CD14-positive monocyte (primary cell): ENCODE data around the gene TBC1D20. TPM values are rescaled to one million over a fixed set of nuclear protein-coding genes. Genes with fewer than 3 reads are reported as not detected.

Source experiments
- DNase-seq, 3 donors: peaks; one replicate each; pipeline ENCODE4 v3.0.0-alpha.2; 2011 to 2022
- H2AFZ ChIP-seq: 2 replicates; pipeline ENCODE4 v1.6.0; 2012; ENCODE audit warnings: mild to moderate bottlenecking, low read depth, low read length, inconsistent platforms; ENCODE audit not compliant: insufficient read depth, poor library complexity, severe bottlenecking
- H3K27ac ChIP-seq, 2 donors: 1 replicate in 1 of 2; 2 replicates in 1 of 2; pipeline ENCODE4 v1.5.1; 2012 to 2013; ENCODE audit warnings: low read length in 2 of 2, control low read depth in 1 of 2, inconsistent platforms in 1 of 2, low read depth in 1 of 2, mild to moderate bottlenecking in 1 of 2
- H3K27me3 ChIP-seq, 2 donors: one replicate each; pipeline versions ENCODE4 v1.6.0 to v1.6.1; 2011 to 2013; ENCODE audit warnings: low read length in 2 of 2; ENCODE audit not compliant: control insufficient read depth in 2 of 2, insufficient read depth in 2 of 2
- H3K36me3 ChIP-seq, 2 donors: replicated peaks in 1 of 2; 1 replicate in 1 of 2; 2 replicates in 1 of 2; pipeline versions ENCODE4 v1.5.1 to v1.6.1; 2012 to 2013; ENCODE audit warnings: low read length in 2 of 2, control low read depth in 1 of 2, inconsistent platforms in 1 of 2, mild to moderate bottlenecking in 1 of 2; ENCODE audit not compliant: insufficient read depth in 2 of 2, control insufficient read depth in 1 of 2
- H3K4me1 ChIP-seq, 2 donors: 1 replicate in 1 of 2; 2 replicates in 1 of 2; pipeline versions ENCODE4 v1.5.1 to v1.6.1; 2012 to 2013; ENCODE audit warnings: low read length in 2 of 2, control low read depth in 1 of 2, inconsistent platforms in 1 of 2, mild to moderate bottlenecking in 1 of 2, moderate library complexity in 1 of 2; ENCODE audit not compliant: insufficient read depth in 2 of 2, control insufficient read depth in 1 of 2
- H3K4me2 ChIP-seq: replicated peaks from 2 replicates; pipeline ENCODE3; 2012; ENCODE audit warnings: low read length, moderate library complexity, mild to moderate bottlenecking; ENCODE audit not compliant: poor library complexity, severe bottlenecking; ENCODE audit errors: extremely low read depth
- H3K4me3 ChIP-seq, 3 experiments: fragments of 200-600 bp in 1 of 3; sonication (generic) in 1 of 3; replicated peaks in 1 of 3; 1 replicate in 2 of 3; 2 replicates in 1 of 3; pipeline ENCODE4 v1.5.1; 2011 to 2013; ENCODE audit warnings: low read length in 3 of 3, mild to moderate bottlenecking in 3 of 3, control low read depth in 2 of 3, low read depth in 2 of 3, inconsistent platforms in 1 of 3, moderate library complexity in 1 of 3
- H3K79me2 ChIP-seq: 2 replicates; pipeline ENCODE4 v1.6.0; 2012; ENCODE audit warnings: mild to moderate bottlenecking, control low read depth, inconsistent platforms, low read length, moderate library complexity; ENCODE audit not compliant: insufficient read depth
- H3K9ac ChIP-seq: 2 replicates; pipeline ENCODE4 v1.6.0; 2017; ENCODE audit warnings: low read length, mild to moderate bottlenecking; ENCODE audit not compliant: insufficient read depth, poor library complexity, severe bottlenecking
- H3K9me3 ChIP-seq, 2 donors: replicated peaks in 1 of 2; 1 replicate in 1 of 2; 2 replicates in 1 of 2; pipeline versions ENCODE4 v1.5.1 to v1.6.1; 2012 to 2013; ENCODE audit warnings: low read length in 2 of 2, control low read depth in 1 of 2; ENCODE audit not compliant: control insufficient read depth in 1 of 2, insufficient read depth in 1 of 2
- H4K20me1 ChIP-seq: 2 replicates; pipeline ENCODE4 v1.6.0; 2012; ENCODE audit warnings: mild to moderate bottlenecking, low read length, control low read depth, moderate library complexity; ENCODE audit not compliant: insufficient read depth
- H3K27ac Mint-ChIP-seq, 7 donors: one replicate each; pipeline ENCODE4 v1.8.0; 2020; ENCODE audit warnings: mild to moderate bottlenecking in 7 of 7, mixed read lengths in 7 of 7, moderate library complexity in 6 of 7, inconsistent platforms in 2 of 7
- H3K27me3 Mint-ChIP-seq, 3 donors: one replicate each; pipeline ENCODE4 v1.8.0; 2021 to 2022; ENCODE audit warnings: low read depth in 3 of 3, mild to moderate bottlenecking in 3 of 3, mixed read lengths in 3 of 3, moderate library complexity in 3 of 3, inconsistent platforms in 1 of 3
- H3K36me3 Mint-ChIP-seq, 2 donors: one replicate each; pipeline ENCODE4 v1.8.0; 2020; ENCODE audit warnings: mixed read lengths in 2 of 2, inconsistent platforms in 1 of 2, mild to moderate bottlenecking in 1 of 2
- H3K4me1 Mint-ChIP-seq: one replicate; pipeline ENCODE4 v1.8.0; 2020; ENCODE audit warnings: mild to moderate bottlenecking, mixed read lengths
- H3K4me3 Mint-ChIP-seq, 2 donors: one replicate each; pipeline ENCODE4 v1.8.0; 2020; ENCODE audit warnings: mild to moderate bottlenecking in 2 of 2, mixed read lengths in 2 of 2, moderate library complexity in 1 of 2
- H3K9me3 Mint-ChIP-seq, 7 donors: one replicate each; pipeline ENCODE4 v1.8.0; 2020 to 2022; ENCODE audit warnings: mixed read lengths in 7 of 7, mild to moderate bottlenecking in 6 of 7, moderate library complexity in 6 of 7, inconsistent platforms in 2 of 7
- CTCF ChIP-seq: fragments of 200-600 bp; IDR thresholded peaks from one replicate; pipeline ENCODE4 v1.8.0; 2022; ENCODE audit warnings: antibody characterized with exemption, mild to moderate bottlenecking
- WGBS: methylation state at CpG from one replicate; pipeline ENCODE4 v1.1.5; 2013; ENCODE audit warnings: missing lambda C conversion rate; ENCODE audit not compliant: insufficient coverage; 5-methylcytosine and 5-hydroxymethylcytosine counted together
- intact Hi-C, 2 donors: fragments of 100-400 bp; cut with micrococcal nuclease; formaldehyde crosslinking; loops; one replicate each; pipeline versions ENCODE4 v1.15.0 to v1.15.1; 2023
- polyA plus RNA-seq, 3 donors: library from polyadenylated mRNA; depleted of rRNA in 1 of 3; unstranded in 2 of 3; stranded (reverse) in 1 of 3; fragments of 300-500 nt in 2 of 3; fragments of >200 nt in 1 of 3; fragmentation: Illumina TruSeq in 2 of 3; gene quantifications; 1 replicate in 2 of 3; 2 replicates in 1 of 3; pipeline ENCODE4 v1.2.3, GENCODE V29; 2012 to 2021

Gene TBC1D20
- polyA plus RNA-seq, 3 donors: 10.5 to 24.7 (median 11.3) TPM

GRCh38 chr20:404088-404487 is 58.2 kb downstream of the TBC1D20 start:
- no peak overlapping the region for H3K27ac Mint-ChIP-seq
- Histone ChIP-seq H3K27me3 (no peaks in the 10 kb centered on the region), H3K4me2 (no peak overlapping the region), H3K4me1 (peaks cover 12 to 17% of the 10 kb centered on the region in 2 donors), H3K79me2 (peaks cover 9% of the 10 kb centered on the region), H3K9ac (no peak overlapping the region), H3K36me3 (no peaks in the 10 kb centered on the region), H3K4me3 (no peak overlapping the region), H3K27ac (no peak overlapping the region), H4K20me1 (peaks cover 3% of the 10 kb centered on the region), H3K9me3 (peaks cover 0 to 6% of the 10 kb centered on the region in 2 donors), H2AFZ (no peak overlapping the region)
- WGBS: 100% methylated on average over 4 of the region's 4 CpGs
- H3K9me3 Mint-ChIP-seq: peaks cover 1 to 7% (median 4%) of the 10 kb centered on the region in 7 donors
- intact Hi-C loops: loop anchor here in 1 of 2 donors (10.0 kb wide), 1 partner anchor 49 kb away; no protein-coding TSS in a partner anchor
- no peak for TF ChIP-seq CTCF
- H3K4me1 Mint-ChIP-seq: peaks cover 14% of the 10 kb centered on the region
- H3K27me3 Mint-ChIP-seq: peaks cover 1 to 4% (median 3%) of the 10 kb centered on the region in 3 donors
- H3K36me3 Mint-ChIP-seq: no peaks in the 10 kb centered on the region
- no peak for DNase-seq
- no peak overlapping the region for H3K4me3 Mint-ChIP-seq

- no peak overlapping the region for H3K4me3 Mint-ChIP-seq
- Histone ChIP-seq H3K9me3 (peaks cover 0 to 6% of the 10 kb centered on the region in 2 donors), H4K20me1 (no peaks in the 10 kb centered on the region), H3K9ac (no peak overlapping the region), H3K36me3 (no peaks in the 10 kb centered on the region), H3K79me2 (peaks cover 4% of the 10 kb centered on the region), H3K4me3 (no peak overlapping the region), H3K27me3 (no peaks in the 10 kb centered on the region), H3K4me2 (no peak overlapping the region), H3K4me1 (peaks cover 8 to 12% of the 10 kb centered on the region in 2 donors), H3K27ac (no peak overlapping the region), H2AFZ (no peak overlapping the region)
- intact Hi-C loops: loop anchor here in 1 of 2 donors (10.0 kb wide), 1 partner anchor 49 kb away; no protein-coding TSS in a partner anchor
- no CpG with 5 or more reads among the region's 3 CpGs for WGBS
- no peak overlapping the region for H3K27ac Mint-ChIP-seq
- peaks cover 0 to under 1% of the 10 kb centered on the region in 2 donors for H3K36me3 Mint-ChIP-seq
- peaks cover 10% of the 10 kb centered on the region for H3K4me1 Mint-ChIP-seq
- H3K9me3 Mint-ChIP-seq: peaks cover 1 to 7% (median 4%) of the 10 kb centered on the region in 7 donors
- H3K27me3 Mint-ChIP-seq: peaks cover 1 to 4% (median 3%) of the 10 kb centered on the region in 3 donors
- no peak for DNase-seq
- TF ChIP-seq CTCF: no peak
These were observed 58.8 kb downstream of the TBC1D20 start for GRCh38 chr20:403582-403957.
